HG03108 (cell line): ENCODE data around the gene FOXS1.

Experiments used
- ATAC-seq: cut with Tn5 transposase; IDR thresholded peaks from one replicate; pipeline ENCODE4 v1.9.1; 2021; ENCODE audit warnings: moderate library complexity; ENCODE audit not compliant: unreplicated experiment

FOXS1 gene

GRCh38 chr20:31861385-31862156 lies 16.2 kb upstream of the FOXS1 start:
- no peak for ATAC-seq

DNA sequence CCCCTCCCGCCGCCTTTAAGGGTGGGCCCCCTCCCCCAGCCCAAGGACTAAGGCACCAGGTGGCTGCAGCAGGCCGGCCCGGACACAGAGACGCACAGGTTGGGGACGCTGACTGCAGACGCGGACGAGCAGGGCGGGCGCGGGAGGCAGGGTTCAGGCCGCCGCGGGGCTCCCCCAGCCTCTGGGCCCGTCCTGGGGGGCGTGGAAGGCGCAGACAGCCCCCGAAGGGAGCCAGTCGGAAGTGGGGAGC lies 15.7 kb upstream of the FOXS1 start:
- ATAC-seq = no peak

DNA sequence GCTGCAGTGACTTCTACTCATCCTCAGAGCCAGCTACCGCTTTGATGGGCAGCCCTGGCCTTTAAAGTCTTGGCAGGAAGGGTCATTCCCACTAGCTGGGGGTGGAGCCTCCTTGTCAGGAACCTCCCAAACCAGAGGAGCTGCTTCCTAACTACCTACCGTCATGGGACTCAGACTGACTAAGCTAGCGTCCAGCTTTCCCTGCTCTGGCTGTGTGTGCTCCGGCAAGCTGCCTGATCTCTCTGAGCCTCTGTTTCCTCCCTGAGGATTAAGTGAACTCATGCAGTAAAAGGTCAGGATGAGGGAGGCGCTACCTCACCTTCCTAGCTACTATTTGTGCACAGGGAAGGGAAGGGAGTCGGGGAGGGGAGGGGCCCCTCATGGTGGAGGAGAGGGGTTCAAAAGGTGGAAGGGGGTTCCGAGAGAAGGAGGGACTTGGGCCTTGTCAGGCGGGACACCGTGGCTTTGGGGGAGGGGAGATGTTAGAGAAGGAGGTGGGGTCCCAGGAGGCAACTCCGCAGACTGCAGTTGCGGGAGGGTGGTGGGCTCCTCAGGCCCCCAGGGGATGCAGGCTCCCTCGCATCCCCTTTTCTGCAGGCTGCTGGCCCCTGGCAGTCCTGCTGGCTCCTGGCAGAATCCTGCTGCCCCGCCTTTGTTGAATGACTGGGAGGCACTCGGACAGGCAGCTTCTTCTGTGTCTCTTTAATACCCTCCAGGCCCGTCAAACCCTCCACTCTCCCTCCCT lies 15.2 kb upstream of the FOXS1 start:
- no peak for ATAC-seq

DNA sequence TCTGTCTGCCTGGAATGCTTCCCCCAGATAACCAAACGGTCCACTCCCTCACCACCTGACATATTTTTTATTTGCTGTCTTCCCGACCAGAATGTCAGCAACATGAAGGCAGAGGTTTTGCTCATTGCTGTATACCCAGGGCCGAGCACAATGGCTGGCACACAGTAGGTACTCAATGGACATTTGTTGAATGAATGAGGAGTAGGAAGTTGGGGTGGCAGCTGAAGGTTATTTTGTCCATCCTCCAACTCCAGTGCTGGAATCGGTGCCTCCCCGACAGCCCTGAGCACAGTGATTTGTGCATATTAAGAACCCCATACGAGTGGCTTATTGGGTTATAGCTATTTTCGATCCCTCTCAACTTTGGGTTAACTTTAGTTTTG lies 14.6 kb upstream of the FOXS1 start:
- ATAC-seq = no peak

DNA sequence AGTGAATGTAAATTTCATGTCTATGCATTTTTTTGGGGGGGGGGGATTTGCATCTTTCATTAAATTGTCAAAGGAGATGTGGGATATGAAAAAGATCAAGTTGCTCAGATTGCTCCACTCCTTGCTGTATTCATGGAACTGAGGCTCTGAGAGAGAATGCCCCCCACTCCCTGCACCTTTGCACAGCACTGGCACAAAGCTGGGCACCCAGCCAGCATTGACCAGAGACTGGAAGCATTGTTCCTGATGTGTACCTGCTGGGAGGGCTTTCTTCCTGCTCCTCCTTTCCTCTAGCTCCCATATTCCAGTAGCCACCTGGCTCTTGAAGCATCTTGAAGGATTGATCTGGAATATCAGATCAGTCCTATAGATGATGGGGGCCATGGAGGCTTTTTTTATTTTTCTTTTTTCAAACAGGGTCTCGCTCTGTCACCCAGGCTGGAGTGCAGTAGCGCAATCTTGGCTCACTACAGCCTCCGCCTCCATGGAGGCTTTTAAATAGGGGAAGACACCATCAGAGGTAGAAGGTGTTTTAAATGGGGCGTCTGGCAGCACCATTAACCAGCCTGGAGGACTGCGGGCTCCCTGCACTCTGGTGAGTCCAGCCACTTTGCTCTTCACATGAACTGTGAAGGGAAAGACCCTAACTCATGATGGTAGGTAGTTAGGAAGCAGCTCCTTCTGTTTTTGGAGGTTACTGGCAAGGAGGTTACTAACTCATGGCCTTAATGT lies 14.0 kb upstream of the FOXS1 start:
- ATAC-seq = no peak

- ATAC-seq = no peak
These were observed 13.3 kb upstream of the FOXS1 start for GRCh38 chr20:31858760-31859083.

DNA sequence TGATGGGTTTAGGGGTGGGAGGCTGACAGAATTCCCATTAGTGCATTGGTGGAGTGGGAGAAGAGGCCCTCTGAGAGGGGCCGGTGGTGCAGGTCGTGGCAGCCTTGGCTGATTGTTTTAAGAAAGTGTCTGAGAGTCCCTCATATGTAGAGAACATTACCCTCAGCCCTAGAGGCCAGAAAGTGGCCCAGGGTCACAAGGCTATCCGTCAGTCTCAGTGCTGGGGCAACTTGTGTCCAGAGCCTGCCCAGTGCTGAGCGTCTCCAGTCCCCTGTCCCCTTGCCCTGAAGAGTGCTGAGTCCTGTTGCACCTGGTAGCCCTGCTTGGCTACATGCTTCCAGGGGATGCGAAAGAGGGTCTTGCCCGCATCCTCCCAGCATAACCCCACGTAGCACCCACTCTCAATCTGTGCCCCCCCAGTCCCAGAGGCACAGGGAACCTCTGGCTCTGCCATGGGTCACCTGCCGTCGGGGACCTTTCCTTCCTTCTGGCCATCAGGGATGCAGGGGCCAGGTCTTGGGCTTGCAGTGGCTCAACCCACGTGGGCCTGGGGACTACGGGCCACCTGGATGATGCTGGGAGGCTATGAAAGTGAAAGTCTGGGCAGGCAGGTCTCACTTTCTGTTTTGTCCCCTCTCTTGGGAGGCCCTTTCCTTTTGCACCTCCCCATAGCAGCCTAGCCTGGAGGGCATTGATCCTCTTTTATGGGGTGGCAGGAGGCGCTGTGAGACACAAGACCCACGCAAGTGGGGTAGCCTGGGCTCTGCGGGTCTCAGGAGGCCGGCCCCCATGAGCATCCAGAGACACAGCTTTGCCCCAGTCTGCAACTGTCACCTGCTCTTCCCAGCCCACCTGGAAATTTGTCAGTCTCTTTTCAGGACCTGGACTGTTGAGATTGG lies 12.7 kb upstream of the FOXS1 start:
- ATAC-seq = peak; percentile 50

DNA sequence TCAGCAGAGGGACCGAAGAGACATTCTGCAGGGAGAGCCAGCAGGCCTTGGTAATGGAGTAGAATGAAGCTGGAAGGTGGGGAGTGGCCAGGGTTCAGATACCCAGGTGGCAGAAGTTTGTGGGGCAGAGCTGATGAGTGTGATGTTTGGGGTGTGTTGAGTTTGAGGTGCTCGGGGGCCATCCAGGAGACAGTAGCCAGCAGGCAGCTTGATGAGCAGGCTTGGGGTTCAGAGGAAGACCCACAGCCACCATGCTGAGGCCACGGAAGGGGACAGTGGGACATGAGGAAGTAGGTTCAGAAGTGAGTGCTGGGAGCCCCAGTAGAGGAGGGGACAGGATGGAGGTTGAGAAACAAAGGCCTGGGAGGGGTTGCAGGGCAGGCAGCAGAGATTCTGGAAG lies 11.1 kb upstream of the FOXS1 start:
- no peak for ATAC-seq

DNA sequence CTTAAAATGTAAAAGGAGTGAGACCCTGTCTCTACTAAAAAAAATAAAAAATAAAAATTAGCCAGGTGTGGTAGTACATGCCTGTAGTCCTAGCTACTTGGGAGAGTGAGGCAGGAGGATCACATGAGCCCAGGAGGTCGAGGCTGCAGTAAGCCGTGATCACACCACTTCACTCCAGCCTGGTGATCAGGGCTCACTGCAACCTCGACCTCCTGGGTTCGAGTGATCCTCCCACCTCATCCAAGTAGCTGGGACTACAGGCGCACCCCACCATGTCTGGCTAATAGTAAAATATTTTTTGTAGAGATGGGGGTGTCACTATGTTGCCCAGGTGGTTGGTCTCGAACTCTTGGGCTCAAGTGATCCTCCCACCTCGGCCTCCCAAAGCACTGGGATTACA lies 8.1 kb upstream of the FOXS1 start:
- no peak for ATAC-seq

GRCh38 chr20:31851240-31851955 lies 6.0 kb upstream of the FOXS1 start:
- ATAC-seq = no peak

GRCh38 chr20:31849306-31849930 lies 4.0 kb upstream of the FOXS1 start:
- ATAC-seq = no peak

DNA sequence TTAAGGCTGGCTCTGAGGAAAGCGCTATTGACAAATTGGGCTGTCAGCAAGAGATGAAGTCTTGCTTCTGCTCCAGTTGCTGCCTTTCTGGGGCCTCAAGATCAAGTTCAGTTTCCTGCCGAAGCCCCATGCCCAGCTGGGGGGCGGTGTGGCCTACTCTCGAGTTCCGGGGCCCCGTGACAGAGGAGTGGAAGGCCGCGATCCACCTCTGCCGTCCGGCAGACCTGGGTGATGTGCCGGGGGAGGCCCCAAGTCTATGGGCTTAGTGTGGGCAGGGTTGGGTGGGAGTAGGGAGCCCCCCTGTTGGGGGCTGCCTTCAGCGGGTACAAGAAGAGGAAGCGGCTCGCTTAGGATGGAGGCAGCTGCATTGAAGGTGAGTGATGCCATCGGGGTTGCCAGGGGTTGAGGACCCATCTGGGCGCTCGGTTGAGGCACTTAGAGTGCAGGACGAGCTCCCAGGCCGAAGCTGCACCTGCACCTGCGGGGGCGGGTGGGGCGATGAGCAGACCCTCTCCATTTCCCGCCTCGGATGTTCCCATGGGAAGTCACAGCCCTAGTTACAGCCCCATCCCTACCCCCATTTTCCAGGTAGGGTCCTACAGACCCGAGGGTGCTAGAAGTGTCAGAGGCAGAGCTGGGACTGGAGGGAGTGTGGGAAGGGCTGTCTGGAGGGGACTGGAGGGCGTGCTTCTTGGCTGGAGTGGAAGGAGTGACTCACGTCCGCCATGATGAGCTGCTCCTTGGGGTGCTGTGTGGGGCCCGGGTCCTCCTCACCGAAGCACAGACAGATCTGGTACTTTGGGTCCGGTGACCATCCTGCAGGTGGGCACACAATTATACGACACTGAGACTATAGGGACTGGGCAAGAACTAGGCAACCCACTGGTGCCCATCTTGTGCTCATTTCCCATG lies 2.9 kb upstream of the FOXS1 start:
- ATAC-seq = no peak

- no peak for ATAC-seq
These were observed 1.4 kb upstream of the FOXS1 start for GRCh38 chr20:31846793-31847138.

GRCh38 chr20:31844737-31845299 lies 586 bp downstream of the FOXS1 start:
- no peak for ATAC-seq

DNA sequence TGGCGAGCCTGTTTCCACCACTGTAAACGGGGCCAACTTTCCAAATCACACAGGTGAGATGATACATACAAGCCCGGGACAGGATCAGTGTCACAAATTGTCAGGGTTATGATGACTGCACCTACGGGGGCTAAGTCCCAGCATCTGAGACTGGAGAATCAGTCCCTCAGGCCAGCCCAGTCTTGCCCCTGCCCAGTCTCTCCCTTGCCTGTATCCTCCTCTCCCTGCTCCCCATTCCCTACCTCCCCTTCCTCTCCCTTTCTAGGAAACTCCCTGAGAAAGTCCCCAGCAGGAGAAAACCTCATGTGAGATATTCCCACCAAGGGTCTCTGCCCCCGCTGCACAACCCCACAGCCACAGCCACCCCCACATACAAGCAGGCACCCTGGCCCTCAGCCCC lies 1.5 kb downstream of the FOXS1 start:
- ATAC-seq = no peak

DNA sequence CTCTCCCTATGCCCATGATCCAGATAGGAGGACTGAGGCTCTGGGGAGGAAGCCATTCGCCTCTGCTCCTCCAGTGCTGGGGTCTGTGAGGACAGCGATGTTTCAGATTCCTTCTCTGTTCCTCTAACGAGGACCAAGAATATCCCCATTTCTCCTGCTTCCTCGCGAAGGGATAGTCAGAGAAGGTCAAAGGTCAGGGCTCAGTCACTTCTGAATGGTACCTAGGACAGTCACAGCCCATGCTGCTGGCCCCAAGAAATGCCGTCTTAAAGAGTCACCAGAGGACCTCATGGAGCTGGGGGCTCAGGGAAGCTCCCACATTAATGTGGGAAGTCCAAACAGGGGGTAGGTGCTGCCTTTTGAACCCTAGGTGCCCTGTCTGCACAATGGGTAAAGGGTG lies 2.1 kb downstream of the FOXS1 start:
- no peak for ATAC-seq

DNA sequence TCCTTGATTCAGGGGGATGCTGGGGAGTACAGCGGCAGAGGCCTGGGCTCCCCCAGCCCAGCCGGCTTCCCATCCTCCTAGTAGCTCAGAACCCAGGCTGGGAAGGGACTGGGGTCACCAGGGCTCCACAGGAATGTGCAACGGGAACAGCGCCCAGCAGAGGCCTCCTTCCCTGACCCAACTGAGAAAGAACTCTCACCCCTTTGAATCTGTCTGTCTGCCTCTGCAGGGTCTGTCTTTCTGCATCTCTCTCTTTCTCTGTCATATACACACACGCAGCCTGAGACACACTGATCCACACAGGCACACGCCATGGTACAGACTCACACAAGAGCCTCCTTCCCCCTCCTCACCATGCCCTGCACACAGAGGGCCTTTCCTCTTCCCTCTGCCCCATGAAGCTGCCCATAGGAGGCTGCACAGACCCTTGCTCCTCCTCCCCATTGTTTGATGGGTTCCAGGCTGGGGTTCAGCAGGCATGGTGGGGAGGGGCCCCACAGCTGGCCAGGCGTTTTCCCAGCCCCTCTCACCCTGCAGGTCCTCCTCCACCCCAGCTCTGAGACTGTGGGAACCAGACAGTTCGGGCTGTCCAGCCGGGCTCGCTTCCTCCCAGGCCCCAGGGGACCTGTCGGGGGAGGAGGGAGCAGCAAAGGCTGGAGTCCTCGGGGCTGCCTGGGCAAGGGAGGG lies 2.8 kb downstream of the FOXS1 start:
- ATAC-seq = no peak

DNA sequence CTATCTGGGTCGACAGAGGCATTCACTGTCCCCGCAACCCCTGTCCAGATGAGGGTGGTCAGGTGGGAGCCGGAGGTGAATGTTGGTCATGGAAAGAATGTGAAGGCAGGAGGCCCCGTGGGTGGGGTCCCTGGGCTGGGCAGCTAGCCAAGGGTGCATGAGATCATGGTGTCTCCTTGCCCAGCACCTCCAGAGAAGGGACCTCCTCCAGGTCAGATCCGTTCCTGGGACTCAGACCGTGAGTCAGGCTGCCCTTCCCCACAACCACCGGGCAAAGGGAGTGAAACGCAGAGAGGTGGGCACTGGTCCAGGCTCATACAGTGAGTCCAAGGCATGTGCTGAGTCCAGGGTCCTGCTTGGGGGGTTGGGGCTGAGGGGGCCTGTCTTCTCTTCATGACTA lies 3.5 kb downstream of the FOXS1 start:
- ATAC-seq = no peak
